NCI-H1694 treated with DMSO at 0.1 percent for 48 hours (cell line): ENCODE results near the gene LLGL2.

Experiments used
- DNase-seq: peaks from one replicate; lab custom pipeline; 2025; lab: John Stamatoyannopoulos, UW

LLGL2 gene

DNA sequence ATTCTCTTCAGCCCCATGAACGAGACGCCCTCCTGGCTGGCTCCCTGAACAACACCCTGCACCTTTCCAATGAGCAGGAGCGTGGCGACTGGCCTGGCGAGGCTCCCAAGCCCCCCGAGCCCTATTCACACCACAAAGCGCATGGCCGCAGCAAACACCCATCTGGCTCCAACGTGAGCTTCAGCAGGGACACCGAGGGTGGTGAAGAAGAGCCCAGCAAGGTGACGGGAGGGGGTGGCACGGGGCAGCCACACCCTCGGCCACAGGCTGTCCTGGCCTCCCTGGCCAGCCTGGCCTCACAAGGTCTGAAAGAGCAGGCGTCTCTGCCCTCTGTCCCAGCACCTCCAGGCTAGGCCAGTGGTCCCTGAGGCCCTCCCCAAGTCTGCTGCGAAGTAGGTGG lies 33.8 kb upstream of the LLGL2 start:
- no peak for DNase-seq

DNA sequence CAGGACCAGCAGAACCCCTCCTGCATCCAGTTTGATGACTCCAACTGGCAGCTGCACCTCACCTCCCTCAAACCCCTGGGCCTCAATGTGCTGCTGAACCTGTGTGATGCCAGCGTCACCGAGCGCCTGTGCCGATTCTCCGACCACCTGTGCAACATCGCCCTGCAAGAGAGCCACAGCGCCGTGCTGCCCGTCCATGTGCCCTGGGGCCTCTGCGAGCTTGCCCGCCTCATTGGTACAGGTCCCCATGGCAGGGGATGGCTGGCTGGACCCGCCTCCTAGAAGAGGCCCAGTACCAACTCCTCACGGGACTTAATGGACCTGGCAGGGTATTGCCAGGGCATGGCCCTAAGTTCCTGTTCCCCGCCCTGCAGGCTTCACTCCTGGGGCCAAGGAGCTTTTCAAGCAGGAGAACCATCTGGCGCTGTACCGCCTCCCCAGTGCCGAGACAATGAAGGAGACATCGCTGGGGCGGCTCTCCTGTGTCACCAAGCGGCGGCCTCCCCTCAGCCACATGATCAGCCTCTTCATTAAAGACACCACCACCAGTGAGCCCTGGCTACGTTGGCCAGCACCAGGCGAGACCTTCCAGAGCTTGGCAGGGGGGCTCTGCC lies 32.8 kb upstream of the LLGL2 start:
- no peak for DNase-seq

GRCh38 chr17:75493476-75494129 lies 31.9 kb upstream of the LLGL2 start:
- DNase-seq: no peak

GRCh38 chr17:75494326-75494877 lies 31.1 kb upstream of the LLGL2 start:
- no peak for DNase-seq

GRCh38 chr17:75496005-75496404 lies 29.5 kb upstream of the LLGL2 start:
- DNase-seq: no peak

GRCh38 chr17:75498039-75498725 lies 27.3 kb upstream of the LLGL2 start:
- no peak for DNase-seq

DNA sequence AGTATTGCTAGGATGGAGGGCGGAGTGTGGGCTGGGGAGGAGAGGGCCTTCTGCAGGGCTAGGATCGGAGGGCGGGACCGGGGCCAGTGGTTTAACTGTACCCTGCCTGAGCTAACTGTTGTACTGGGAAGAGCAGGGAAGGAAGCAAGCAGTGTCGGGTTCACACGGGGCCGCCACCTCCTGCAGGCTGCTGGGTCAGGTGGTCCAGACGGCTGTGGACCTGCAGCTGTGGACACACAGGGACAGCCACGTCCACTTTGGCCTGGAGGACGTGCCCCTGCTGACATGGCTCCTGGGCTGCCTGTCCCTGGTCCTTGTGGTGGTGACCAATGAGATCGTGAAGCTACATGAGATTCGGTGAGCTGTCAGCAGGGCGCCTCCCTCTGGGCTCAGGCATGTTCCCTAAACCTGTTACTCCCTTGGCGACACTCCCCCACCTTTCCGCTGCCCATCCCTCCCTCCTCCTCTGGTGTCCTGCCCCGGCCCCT lies 26.7 kb upstream of the LLGL2 start:
- no peak for DNase-seq

GRCh38 chr17:75499313-75500022 lies 26.0 kb upstream of the LLGL2 start:
- DNase-seq: no peak

DNA sequence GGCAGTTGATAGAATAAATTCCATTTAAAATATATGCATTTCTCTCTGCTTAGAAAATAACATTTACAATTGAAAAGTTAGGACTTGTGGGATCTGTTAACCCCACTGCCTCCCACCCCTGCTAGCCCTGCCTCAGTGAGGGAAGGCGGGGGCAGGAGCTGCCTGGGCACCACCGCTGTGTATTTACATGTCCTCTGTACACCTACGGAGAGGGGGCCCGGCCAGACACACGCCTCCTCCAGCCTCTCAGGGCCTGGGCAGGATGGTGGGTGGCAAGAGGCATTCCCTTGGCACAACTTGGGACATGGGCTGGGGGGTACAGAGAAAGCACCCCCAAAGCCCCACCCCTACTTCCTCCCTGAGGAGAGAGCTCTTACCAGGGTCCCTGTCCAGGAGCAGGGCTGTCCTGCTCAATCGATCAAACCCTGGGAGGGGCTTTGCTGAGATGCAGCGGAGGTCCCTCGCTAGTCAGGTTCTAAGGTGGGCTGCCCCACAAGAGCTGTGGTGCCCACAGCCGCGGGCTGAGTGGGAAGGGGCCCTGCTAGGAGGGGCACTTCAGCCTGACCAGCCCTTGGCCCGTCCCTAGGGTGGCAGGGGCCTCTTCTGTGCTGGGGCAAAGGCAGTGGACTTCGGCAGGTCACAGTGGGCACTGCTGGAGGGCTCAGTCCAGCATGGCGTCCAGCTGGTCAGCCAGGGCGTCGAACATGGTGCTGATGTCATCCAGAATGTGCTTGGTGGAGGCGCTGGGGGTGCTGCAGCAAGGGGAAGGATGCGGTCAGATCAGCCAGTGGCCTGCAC lies 24.9 kb upstream of the LLGL2 start:
- DNase-seq: no peak

DNA sequence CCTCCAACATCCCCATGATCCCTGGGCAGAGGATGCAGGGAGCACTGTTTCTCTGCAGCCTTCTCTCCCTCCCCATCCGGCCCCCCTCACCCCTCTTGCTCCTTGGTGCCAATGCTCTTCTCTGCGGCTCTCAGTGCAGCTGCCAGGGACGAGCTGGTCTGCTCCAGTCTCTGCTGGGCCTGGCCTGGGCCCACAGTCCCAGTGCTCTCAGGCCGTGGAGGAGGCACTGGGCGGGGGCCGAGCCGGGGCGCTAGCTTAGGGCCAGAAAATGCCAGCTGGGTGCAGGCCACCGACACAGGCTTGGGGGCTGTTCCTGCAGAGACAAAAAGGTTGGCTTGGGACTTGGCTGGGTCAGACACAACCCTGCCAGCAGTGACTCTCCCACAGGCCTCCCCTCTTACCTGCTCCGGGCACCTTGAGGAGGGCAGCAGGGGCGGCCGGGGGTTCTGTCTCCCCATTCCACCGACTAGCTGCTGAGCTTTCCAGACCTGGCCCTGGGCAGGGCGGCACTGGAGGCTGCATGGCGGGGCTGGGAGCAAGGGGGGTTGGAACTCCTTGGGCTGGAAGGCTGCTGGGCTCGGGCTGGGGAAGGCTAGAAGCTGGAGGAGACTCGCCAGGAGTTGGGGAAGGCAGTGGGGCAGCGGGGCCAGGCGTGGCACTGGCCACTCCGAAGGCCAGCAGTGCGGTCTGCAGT lies 24.0 kb upstream of the LLGL2 start:
- DNase-seq: no peak

- DNase-seq: no peak
Observed at GRCh38 chr17:75502072-75502720, 23.3 kb upstream of the LLGL2 start.

DNA sequence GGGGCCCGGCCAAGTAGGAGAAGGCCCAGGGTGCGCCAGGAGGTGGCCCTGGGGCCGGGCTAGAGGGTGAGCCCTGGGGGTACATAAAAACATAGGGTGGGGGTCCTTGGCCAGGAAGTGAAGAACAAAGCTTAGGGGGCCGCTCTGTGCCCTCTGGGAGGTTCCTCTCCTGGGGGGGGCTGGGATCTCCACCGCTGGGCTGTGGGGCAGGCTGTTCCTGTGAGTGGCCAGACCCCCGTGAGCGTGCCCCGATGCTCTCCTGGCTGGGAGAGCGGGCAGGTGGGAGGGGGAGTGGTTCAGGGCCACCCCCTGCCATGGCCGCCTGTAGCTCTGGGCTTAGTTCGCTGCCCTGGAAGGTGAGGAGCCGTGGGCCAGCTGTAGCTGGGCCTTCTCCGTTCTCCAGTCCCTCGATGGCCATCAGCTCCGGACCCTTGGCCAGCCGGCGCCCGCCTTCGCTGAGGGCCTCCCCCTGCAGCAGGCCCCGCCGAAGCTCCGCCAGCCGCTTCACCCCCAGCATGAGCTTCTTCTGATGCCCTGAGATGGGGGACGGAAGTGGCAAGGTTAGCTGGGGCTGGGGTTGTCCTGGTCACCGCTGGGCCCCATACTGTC lies 22.7 kb upstream of the LLGL2 start:
- no peak for DNase-seq

- DNase-seq: no peak
Observed at GRCh38 chr17:75503337-75503950, 22.1 kb upstream of the LLGL2 start.

- no peak for DNase-seq
Observed at GRCh38 chr17:75503976-75504346, 21.5 kb upstream of the LLGL2 start.

- no peak for DNase-seq
Observed at GRCh38 chr17:75504347-75505151, 20.9 kb upstream of the LLGL2 start.

GRCh38 chr17:75505152-75505409 lies 20.4 kb upstream of the LLGL2 start:
- DNase-seq: no peak

DNA sequence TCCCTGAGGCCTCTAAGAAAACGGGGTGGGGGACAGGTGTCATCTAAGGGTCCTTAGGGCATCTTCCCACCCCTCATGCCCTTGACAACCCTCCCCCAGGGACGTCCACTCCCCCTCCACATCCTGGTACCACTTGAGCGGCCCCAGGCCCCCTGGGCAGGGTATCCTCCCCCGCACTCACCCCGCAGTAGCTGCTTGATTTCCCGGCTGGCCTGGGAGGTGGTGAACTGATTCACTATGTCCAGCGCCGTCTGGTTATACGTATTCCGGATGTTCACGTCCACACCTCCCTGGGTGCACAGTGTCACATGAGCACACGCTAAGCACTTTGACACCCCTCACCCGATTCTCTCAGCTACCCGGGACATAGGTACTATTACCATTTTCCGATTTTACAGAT lies 19.9 kb upstream of the LLGL2 start:
- no peak for DNase-seq

- DNase-seq: no peak
Observed at GRCh38 chr17:75506134-75506533, 19.4 kb upstream of the LLGL2 start.

DNA sequence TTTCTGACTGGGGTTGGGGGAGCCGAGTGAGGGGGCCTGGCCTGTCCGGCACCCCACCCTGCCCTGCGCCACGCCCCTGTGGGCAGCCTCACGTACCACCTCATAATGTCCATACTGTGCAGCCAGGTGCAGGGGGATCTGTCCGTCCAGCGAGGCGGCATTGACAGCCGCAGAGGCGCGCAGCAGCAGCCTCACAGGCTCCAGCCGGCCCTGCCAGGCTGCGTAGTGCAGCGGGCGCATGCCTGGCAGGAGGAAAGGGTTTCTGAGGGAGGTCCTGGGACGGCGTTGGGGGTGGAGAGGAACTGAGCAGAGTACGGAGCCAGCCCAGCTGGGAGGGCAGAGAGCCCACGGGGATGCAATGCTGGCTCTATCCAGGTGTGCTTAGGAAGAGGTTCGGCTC lies 18.6 kb upstream of the LLGL2 start:
- no peak for DNase-seq
